Fibroblast of upper back skin (primary cell): ENCODE measurements around the gene WFS1.

Experiments
- DNase-seq: peaks from one replicate; pipeline ENCODE4 v3.0.0-alpha.2; 2013

WFS1 gene

DNA sequence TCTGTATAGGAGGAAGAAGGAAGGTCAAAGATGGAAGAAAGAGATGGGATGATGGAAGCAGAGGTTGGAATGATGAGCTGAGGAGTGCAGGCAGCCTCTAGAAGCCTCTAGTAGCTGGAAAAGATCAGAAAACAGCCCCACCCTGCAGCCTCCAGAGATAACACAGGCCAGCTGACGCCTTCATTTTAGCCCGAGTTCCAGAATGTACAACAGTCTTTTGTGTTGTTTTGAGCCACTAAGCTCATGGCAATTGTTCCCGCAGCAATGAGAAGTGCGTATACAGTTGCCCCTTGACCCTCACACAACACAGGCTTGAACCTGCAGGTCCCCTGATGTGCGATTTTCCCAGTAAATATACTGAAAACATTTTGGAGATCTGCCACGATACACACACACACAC lies 72.0 kb downstream of the WFS1 start:
- DNase-seq = no peak

- no peak for DNase-seq
These were observed 73.1 kb downstream of the WFS1 start for GRCh38 chr4:6342530-6343293.

DNA sequence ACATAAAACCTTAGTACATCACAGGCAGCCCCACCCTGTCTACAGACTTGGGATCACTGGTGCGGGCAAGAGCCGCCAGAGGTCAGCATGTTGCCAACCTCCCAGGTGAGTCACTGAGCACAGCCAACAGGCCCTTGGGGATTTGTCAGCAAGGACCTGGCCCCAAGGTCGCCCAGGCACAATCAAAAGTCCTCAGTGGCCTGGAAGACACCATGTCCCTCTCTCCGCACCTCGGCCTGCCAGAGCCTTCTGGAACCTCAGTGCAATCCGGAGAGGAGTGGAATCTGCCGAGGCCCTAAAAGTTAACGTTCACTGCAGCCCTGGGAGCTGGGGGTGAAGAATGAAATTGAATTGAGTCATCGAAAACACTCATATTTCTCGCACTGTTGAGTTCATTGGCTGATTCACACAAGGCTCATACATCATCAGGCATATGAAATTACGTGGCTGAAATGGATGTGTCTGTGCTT lies 74.3 kb downstream of the WFS1 start:
- peak; percentile 80 for DNase-seq

- no peak for DNase-seq
These were observed 75.6 kb downstream of the WFS1 start for GRCh38 chr4:6345096-6345830.

GRCh38 chr4:6345866-6346265 lies 76.2 kb downstream of the WFS1 start:
- no peak for DNase-seq

- no peak for DNase-seq
These were observed 76.9 kb downstream of the WFS1 start for GRCh38 chr4:6346373-6347110.

DNA sequence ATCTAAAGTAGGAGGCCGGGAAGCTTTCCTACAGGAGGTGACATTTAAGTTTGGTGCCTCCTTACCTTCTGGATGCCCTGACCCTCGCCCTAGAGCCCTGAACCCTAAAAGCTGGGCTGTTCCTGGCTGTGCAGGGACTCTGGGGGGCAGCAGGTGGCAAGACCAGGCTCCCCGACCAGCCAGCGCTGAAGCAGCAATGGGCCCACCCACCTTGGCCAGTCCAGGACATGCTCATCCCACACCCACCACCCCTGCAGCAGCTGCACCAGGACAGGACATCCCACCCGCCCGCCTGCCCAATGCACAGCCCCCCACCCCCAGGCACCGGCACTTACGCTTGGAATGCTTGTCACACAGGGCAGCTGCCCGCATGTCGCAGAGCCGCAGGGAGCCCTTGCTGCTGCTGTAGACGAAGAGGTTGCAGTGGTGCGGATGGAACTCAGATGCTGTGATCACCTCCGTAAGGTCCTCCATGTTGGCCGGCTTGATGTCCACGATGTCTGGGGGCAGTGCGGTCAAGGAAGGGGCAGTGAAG lies 77.9 kb downstream of the WFS1 start:
- DNase-seq = no peak

GRCh38 chr4:6348408-6348807 lies 78.8 kb downstream of the WFS1 start:
- no peak for DNase-seq

GRCh38 chr4:6349896-6350603 lies 80.4 kb downstream of the WFS1 start:
- DNase-seq = peak; percentile 44

- DNase-seq = no peak
These were observed 81.0 kb downstream of the WFS1 start for GRCh38 chr4:6350646-6351045.

- no peak for DNase-seq
These were observed 81.8 kb downstream of the WFS1 start for GRCh38 chr4:6351246-6352000.

DNA sequence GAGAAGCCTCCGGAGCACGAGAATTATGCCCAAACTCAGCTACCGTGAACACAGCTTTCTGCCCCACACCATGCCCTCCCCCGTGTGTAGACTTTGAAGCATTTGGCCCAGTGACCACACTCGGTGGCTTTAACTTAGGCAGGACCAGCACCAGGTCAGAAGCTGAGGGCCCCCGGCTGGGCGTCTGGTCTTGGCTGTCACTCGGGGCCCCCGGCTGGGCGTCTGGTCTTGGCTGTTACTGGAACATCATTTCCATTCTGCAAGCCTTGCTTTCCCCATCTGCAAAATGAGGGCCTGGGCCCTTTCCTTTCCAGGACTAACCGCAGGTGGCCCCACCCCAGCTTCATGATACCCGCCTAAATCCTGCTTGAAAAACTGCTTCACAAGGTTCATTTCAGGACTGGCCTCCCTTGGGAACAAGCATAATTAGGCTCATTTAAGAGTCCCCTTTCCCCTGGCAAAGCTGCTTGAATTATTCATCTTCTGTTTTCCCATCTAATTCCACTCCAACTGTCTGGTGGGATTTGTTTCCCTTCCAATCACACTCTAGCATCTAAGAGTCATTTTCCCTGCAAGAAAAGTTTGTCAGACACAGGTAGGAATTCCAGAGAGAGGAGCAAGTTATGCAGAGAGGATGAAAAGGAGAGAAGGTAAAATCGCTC lies 82.5 kb downstream of the WFS1 start:
- DNase-seq = no peak
